Right lung (tissue), 5 donors: Measurements from ENCODE around the gene LPCAT3. TPM values are rescaled to one million over a fixed set of nuclear protein-coding genes. Genes with fewer than 3 reads are reported as not detected.
A peak's percentile ranks its signal among the peaks of the same experiment; 100 is the strongest.
"Not testable (repeated sequence)": the region's sequence is repeated elsewhere in the genome, so short reads cannot be mapped to it uniquely, and the experiment has no call there.

Experiments used
- DNase-seq, 2 donors: peaks; one replicate each; pipeline ENCODE4 v3.0.0-alpha.2; 2013
- polyA plus RNA-seq, 5 donors: library from polyadenylated mRNA; unstranded; fragments of 120-200 nt; gene quantifications; one replicate each; pipeline versions ENCODE4 v1.2.1 to v1.2.3, GENCODE V29; 2013; ENCODE audit warnings: inconsistent platforms in 1 of 5, low replicate concordance in 1 of 5; ENCODE audit not compliant: insufficient read length in 5 of 5, insufficient read depth in 1 of 5

Gene LPCAT3
- polyA plus RNA-seq, 5 donors, result 56.7 to 67.9 (median 60.4) TPM

- DNase-seq, result peak; percentile 2 to 7
Measured at GRCh38 chr12:7042842-7043241, 24.6 kb upstream of the LPCAT3 start.

DNA sequence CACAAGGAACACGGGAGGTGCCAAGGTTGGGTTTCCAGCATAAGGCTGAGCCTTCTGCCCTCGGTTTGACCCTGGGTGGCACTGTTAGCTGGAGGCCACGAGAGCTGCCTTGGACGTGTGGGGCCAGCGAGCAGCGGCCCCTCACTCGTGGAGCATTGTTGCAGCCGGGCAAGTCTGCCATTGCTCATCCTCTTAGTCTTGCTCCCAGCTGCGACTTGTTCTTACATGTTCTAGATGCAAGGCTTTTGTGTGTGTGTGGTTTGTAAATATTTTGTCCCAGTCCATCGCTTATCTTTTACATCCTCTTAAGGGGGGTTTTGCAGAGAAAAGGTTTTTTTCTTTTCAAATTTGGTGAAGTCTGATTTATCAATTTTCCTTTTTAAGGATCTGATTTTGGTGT is 21.1 kb upstream of the LPCAT3 start:
- no peak for DNase-seq

GRCh38 chr12:7038591-7038990 is 20.3 kb upstream of the LPCAT3 start:
- DNase-seq, result no peak

DNA sequence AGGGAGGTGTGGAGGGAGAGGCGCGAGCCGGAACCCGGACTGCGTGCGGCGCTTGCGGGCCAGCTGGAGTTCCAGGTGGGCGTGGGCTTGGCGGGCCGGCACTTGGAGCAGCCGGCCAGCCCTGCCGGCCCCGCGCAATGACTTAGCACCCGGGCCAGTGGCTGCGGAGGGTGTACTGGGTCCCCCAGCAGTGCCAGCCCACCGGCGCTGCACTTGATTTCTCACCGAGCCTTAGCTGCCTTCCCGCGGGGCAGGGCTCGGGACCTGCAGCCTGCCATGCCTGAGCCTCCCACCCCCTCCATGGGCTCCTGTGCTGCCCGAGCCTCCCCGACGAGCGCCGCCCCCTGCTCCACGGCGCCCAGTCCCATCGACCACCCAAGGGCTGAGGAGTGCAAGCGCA is 19.1 kb upstream of the LPCAT3 start:
- not testable (repeated sequence) for DNase-seq

- no peak for DNase-seq
Measured at GRCh38 chr12:7035463-7035862, 17.2 kb upstream of the LPCAT3 start.

DNA sequence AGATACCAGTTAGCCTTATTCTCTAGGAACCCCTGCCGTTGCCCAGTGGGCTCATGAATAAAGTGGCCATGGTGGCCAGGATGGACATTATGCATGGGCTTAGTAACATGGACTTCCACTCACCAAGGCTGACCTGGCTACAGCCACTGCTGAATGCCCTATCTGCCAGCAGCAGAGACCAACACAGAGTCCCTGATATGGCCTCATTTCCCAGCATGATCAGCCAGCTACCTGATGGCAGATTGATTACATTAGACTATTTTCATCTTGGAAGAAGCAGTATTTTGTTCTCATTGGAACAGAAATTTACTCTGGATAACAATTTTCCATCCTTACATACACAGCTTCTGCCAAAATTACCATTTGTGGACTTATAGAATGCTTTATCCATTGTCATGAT is 16.2 kb upstream of the LPCAT3 start:
- DNase-seq, result no peak

DNA sequence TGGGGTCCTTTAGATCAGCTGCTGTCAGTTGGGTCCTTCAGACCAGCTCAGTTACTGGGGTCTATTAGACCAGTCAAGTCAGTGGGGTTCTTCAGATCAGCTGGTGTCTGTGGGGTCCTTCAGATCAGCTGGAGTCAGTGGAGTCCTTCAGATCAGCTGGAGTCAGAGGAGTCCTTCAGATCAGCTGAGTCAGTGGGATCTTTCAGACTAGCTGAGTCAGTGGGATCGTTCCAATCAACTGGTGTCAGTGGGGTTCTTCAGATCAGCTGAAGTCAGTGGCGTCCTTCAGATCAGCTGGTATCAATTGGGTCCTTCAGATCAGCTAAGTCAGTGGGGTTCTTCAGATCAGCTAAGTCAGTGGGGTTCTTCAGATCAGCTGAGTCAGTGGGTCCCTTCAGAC is 14.7 kb upstream of the LPCAT3 start:
- DNase-seq, result no peak

GRCh38 chr12:7031306-7031705 is 13.0 kb upstream of the LPCAT3 start:
- DNase-seq, result no peak

DNA sequence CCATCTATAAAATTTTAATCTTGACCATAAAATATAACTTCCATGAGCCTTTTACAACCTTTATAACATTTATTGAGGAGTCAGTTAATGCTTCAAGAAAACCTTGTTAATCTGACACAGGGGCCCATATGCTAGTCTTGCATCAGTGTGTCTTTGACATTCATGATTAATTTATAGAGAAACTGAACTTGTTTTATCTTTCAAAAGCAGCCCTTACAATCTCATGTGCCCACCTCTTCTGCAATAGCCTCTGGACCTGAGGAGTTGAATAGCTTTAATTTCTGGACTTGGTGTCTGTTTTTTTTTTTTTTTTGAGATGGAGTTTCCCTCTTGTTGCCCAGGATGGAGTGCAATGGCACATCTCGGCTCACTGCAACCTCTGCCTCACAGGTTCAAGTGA is 8.6 kb upstream of the LPCAT3 start:
- DNase-seq, result no peak

GRCh38 chr12:7023114-7023513 is 4.8 kb upstream of the LPCAT3 start:
- no peak for DNase-seq

DNA sequence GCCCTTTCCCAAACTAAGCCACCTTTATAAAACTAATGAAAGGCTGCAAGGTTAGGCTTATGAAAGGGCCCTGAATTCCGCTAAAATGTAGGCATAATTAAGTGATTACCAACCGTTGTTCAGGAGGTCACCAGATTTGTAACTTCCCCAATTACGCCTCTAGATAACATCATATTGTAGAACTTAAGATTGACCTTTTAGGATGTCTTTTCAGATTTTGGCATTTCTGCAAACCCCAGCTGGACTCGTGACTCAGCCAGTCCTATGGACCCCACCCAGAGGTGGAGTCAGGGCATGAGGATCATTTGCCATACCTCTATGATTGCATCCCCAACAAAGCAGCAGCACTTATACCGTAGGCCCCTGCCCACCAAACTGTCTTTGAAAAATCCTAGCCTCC is 3.7 kb upstream of the LPCAT3 start:
- DNase-seq, result no peak

DNA sequence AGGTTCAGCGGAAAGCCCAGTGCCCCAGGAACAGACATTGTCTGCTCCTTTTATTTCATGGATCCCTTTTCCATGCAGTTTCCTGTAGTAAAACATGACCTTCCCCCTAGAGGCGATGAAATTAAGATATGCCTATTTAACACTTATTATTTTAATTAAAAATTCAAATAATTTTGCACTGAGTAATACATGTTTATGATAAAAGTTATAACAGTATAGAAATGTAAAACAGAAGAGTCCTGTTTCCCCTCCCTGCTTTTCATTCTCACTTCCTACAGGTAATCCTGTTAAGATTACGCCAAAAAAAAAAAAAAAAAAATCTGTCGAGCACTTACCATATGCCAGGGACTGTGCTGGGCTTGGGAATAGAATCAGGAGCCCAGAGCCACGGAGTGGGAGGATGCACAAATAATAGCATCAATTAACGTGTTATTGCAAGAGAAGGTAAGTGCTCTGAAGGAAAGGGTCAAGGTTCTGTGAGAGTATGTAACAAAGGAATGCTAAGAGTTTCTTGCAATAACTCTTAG is 830 bp upstream of the LPCAT3 start:
- no peak for DNase-seq

- peak in 1 of 2 donors; percentile 18 for DNase-seq
Measured at GRCh38 chr12:7017870-7018349, 366 bp downstream of the LPCAT3 start.

- no peak for DNase-seq
Measured at GRCh38 chr12:7016958-7017571, 1.2 kb downstream of the LPCAT3 start.

DNA sequence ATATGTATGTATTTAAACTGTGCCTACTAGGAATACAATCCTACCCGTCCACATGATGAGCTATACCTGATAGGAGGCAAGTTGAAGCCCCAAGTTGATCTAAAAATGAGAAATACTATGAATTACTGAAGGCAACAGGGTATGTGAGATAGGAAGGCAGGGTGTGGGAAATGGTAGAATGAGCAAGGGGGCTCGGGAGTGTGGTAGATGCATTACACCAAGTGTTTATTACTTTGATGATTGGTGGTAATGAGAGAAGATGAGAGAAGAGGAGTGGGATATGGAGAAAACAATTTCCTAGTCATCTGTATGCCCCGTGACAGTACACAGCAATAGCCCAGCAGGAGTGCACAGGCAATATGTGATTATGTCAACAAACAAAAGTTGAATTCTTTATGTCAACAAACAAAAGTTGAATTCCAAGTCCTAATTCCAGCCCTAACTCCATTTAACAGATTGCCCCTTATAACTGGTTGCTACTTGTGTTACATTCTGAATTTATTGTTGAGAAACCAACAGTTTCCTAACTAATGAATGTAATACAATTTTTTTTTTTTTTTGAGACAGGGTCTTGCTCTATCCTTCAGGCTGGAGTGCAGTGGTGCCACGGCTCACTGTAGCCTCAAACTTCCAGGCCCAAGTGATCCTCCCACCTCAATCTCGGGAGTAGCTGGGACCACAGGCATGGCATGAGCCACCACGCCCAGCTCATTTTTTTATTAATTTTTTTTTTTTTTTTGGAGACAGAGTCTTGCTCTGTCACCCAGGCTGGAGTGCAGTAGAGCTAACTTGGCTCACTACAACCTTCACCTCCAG is 2.5 kb downstream of the LPCAT3 start:
- DNase-seq, result no peak

- no peak for DNase-seq
Measured at GRCh38 chr12:7013101-7013500, 5.2 kb downstream of the LPCAT3 start.

GRCh38 chr12:7012024-7012607 is 6.2 kb downstream of the LPCAT3 start:
- DNase-seq, result no peak

DNA sequence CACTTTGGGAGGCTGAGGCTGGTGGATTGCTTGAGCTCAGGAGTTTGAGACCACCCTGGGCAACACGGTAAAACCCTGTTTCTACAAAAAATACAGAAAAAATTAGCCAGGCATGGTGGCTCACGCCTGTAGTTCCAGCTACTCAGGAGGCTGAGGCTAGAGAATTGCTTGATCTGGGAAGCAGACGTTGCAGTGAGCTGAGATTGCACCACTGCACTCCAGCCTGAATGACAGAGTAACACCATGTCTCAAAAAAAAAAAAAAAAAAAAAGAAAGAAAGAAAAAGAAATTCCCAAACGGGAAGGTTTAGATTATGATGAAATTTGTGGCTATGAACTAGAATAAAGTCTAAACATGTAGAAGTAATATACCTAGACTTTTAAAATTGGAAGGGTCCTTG is 6.9 kb downstream of the LPCAT3 start:
- DNase-seq, result not testable (repeated sequence)

DNA sequence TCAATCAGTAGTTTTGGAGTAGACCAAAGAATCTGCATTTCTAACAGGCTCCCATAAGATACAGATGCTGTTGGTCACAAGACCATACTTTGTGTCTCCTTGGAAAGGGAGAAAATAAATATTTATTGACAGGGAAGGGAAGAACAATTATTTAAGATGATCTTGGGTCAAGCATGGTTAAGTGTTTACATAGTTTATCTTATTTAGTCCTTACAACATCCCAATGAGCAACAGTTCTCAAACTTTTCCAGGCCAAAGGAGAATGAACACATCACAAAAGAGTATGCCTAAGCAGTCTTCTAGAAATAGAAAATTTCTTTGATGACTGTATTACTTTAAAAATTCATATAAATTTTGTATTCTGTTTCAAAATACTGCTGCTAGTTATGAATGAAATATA is 8.8 kb downstream of the LPCAT3 start:
- DNase-seq, result no peak

DNA sequence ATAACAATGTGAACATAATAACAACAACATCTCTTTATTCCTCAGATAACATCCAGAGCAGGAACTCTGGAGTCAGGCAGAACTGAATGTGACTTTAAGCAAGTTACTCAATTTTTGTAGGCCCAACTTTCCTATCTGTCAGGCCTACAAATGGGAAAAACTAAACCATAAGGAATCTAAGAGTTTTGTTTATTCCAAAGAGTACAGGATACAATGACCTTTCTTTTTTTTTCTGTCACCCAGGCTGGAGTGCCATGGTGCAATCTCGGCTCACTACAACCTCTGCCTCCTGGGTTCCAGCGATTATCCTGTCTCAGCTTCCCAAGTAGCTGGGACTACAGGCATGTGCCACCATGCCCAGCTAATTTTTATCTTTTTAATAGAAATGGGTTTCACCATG is 9.4 kb downstream of the LPCAT3 start:
- DNase-seq, result no peak

DNA sequence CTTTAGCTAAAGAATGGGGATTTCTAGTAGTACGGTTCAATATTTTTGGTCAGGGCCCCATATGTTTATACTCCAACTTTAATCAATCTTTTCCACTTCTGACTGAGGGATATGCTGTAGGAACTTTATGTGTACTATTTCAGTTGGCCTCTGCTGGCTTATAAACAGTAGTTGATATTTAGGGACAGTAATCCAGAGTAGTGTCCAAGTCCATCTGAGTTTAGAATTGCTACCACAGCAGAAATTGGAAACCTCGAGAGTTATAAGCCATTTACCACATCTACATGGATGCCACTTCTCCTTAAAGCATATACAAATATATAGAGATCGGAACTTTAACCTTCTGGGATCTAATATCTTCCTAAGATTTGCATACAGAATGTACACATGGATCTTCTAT is 11.6 kb downstream of the LPCAT3 start:
- DNase-seq, result no peak

- DNase-seq, result no peak
Measured at GRCh38 chr12:7005311-7005710, 13.0 kb downstream of the LPCAT3 start.

DNA sequence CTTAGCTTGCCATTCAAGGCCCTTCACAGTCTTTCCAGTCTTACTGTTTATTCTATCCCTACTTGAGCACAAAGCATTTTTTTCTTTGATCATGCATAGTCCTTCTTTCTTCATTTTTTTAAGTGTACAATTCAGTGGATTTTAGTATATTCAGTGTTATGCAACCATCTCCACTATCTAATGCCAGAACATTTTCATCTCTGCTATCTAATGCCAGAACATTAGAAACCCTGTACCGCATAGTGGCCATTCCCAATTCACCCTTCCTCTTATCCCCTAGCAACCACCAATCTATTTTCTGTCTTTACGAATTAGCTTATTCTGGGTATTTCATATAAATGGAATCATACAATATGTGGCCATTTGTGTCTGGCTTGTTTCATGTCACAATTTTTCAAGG is 13.4 kb downstream of the LPCAT3 start:
- DNase-seq, result no peak
